ENCODE results near the gene TMEM150B. TPM values are rescaled to one million over a fixed set of nuclear protein-coding genes. Genes with fewer than 3 reads are reported as not detected.

The TMEM150B gene
- total and polyA plus RNA-seq, 2 of the 4 experiments (the other 2 are of a cell fraction) = not detected

- Histone ChIP-seq H3K4me3 (ENCODE audit: insufficient read depth, low read depth, low read length) (no peak overlapping the region), H3K14ac (replicated peaks; ENCODE audit: low read depth, low read length) (no peak overlapping the region), H2BK5ac (ENCODE audit: low read depth, low read length, poor library complexity, severe bottlenecking) (no peak overlapping the region), H3K79me1 (ENCODE audit: low read depth in 1 of 2, low read length in 2 of 2) (peaks cover 0 to 31% of the 10 kb centered on the region in 2 experiments; a peak in 3 of 4 replicates), H3K4ac (ENCODE audit: low read depth, low read length) (no peak overlapping the region), H4K20me1 (ENCODE audit: insufficient read depth, low read length) (peaks cover 59% of the 10 kb centered on the region), H2AK5ac (ENCODE audit: low read depth, low read length) (no peak overlapping the region), H4K8ac (ENCODE audit: low read depth in 2 of 2, low read length in 2 of 2) (no peak overlapping the region), H4K5ac (ENCODE audit: low read depth, low read length) (no peak overlapping the region), H3K23ac (ENCODE audit: low read depth, low read length) (no peak overlapping the region), H3K4me2 (ENCODE audit: low read depth, low read length) (no peak overlapping the region), H2AFZ (replicated peaks; ENCODE audit: low read length, poor library complexity) (no peak overlapping the region), H3K36me3 (ENCODE audit: control insufficient read depth, insufficient read depth, low read length) (peaks cover 26% of the 10 kb centered on the region), H3K9me1 (ENCODE audit: insufficient read depth, low read length) (peaks cover 3% of the 10 kb centered on the region; the same call in 1 of the 2 replicates), H4K91ac (ENCODE audit: insufficient read depth, low read depth, low read length) (no peak overlapping the region), H3K56ac (ENCODE audit: extremely low read depth, insufficient read depth, low read length) (no peak overlapping the region), H2BK20ac (ENCODE audit: low read depth, low read length) (no peak overlapping the region), H2AK9ac (replicated peaks; ENCODE audit: low read depth, low read length, poor library complexity) (no peak overlapping the region), H3K9ac (ENCODE audit: low read depth, low read length) (no peak overlapping the region), H3K9me3 (ENCODE audit: control insufficient read depth, insufficient read depth, low read length) (no peaks in the 10 kb centered on the region), H3K27me3 (ENCODE audit: control insufficient read depth, insufficient read depth, low read length) (no peaks in the 10 kb centered on the region), H3K4me1 (ENCODE audit: control insufficient read depth, insufficient read depth, low read length) (peaks cover 14% of the 10 kb centered on the region), H3K18ac (ENCODE audit: low read depth, low read length) (no peak overlapping the region), H2BK120ac (ENCODE audit: low read depth, low read length) (no peak overlapping the region), H2BK15ac (ENCODE audit: low read depth, low read length) (no peak overlapping the region), H3K27ac (ENCODE audit: insufficient read depth, low read length) (no peak overlapping the region)
- ATAC-seq (ENCODE audit: low read depth) (no peak), DNase-seq (no peak)
- TF ChIP-seq RFX5 (IDR thresholded peaks at IDR 0.05; ENCODE audit: low read depth, low read length) (no peak), POLR2A (IDR thresholded peaks at IDR 0.05; ENCODE audit: low read depth, low read length) (no peak), CHD1 (IDR thresholded peaks at IDR 0.05; ENCODE audit: low read depth, low read length) (no peak), CEBPB (IDR thresholded peaks at IDR 0.05; ENCODE audit: low read depth, low read length) (no peak), SMC3 (IDR thresholded peaks at IDR 0.05; ENCODE audit: low read depth, low read length) (no peak), CTCF (conservative IDR thresholded peaks at IDR 0.05; ENCODE audit: low read depth, low read length) (no peak), MAFK (IDR thresholded peaks at IDR 0.05; ENCODE audit: low read depth, low read length) (no peak), NFE2L2 (IDR thresholded peaks at IDR 0.05; ENCODE audit: low read depth, low read length) (no peak), RAD21 (IDR thresholded peaks at IDR 0.05; ENCODE audit: low read length) (no peak), USF2 (IDR thresholded peaks at IDR 0.05; ENCODE audit: low read depth, low read length) (no peak; the same call in 1 of the 2 replicates), MAZ (IDR thresholded peaks at IDR 0.05; ENCODE audit: borderline replicate concordance, low read depth, low read length) (no peak), FOS (IDR thresholded peaks at IDR 0.05; ENCODE audit: low read depth, low read length) (no peak), MXI1 (IDR thresholded peaks at IDR 0.05; ENCODE audit: borderline replicate concordance, low read depth, low read length) (no peak), RCOR1 (IDR thresholded peaks at IDR 0.05; ENCODE audit: insufficient replicate concordance, low read length) (no peak)
- dilution Hi-C loops (cut with HindIII; ENCODE audit: low sequenced_read_pairs, unreplicated experiment) = no loop called here
- ChIA-PET POLR2A (ENCODE audit: unreplicated experiment) (no interaction called here), CTCF (no interaction called here)
- in situ Hi-C loops (cut with MboI; ENCODE audit: low sequenced_read_pairs) = no loop called here
- BruUV-seq (replicated peaks) = no TSS peak
- intact Hi-C loops (cut with micrococcal nuclease) = no loop called here
- 82% methylated on average over 6 of the region's 19 CpGs; no CpG with 5 or more reads in 1 of the 2 experiments for WGBS, 2 experiments (ENCODE audit: extremely low coverage in 2 of 2, insufficient read length in 1 of 2)
These were observed 40.8 kb upstream of the TMEM150B start for GRCh38 chr19:55365964-55366363.

Data from IMR-90 (cell line).